Mesenchymal stem cell (in vitro differentiated cells and primary cell): ENCODE results near the gene C4BPB.

ENCODE experiments used
- DNase-seq: peaks from one replicate; pipeline ENCODE4 v3.0.0-alpha.2; 2013
- H2AFZ ChIP-seq: one replicate; pipeline ENCODE4 v1.6.1; 2013; ENCODE audit warnings: low read depth, mild to moderate bottlenecking, control low read depth, inconsistent platforms, low read length, moderate library complexity
- H2AK5ac ChIP-seq: 2 replicates; pipeline ENCODE4 v1.6.1; 2013; ENCODE audit warnings: low read length, moderate library complexity, mild to moderate bottlenecking, inconsistent platforms; ENCODE audit not compliant: severe bottlenecking
- H2BK120ac ChIP-seq: one replicate; pipeline ENCODE4 v1.6.1; 2013; ENCODE audit warnings: low read depth, mild to moderate bottlenecking, inconsistent platforms, low read length, moderate library complexity
- H2BK12ac ChIP-seq, 2 experiments: one replicate each; pipeline ENCODE4 v1.6.1; 2013; ENCODE audit warnings: inconsistent platforms in 2 of 2, low read length in 2 of 2, mild to moderate bottlenecking in 2 of 2, moderate library complexity in 2 of 2, control low read depth in 1 of 2
- H2BK15ac ChIP-seq: one replicate; pipeline ENCODE4 v1.6.1; 2013; ENCODE audit warnings: mild to moderate bottlenecking, low read depth, inconsistent platforms; ENCODE audit not compliant: poor library complexity, severe bottlenecking
- H2BK5ac ChIP-seq: 2 replicates; pipeline ENCODE4 v1.6.1; 2013; ENCODE audit warnings: low read depth, mild to moderate bottlenecking, low read length, control low read depth, inconsistent platforms; ENCODE audit not compliant: poor library complexity, severe bottlenecking
- H3K14ac ChIP-seq, 2 experiments: one replicate each; pipeline ENCODE4 v1.6.1; 2013; ENCODE audit warnings: inconsistent platforms in 2 of 2, low read length in 2 of 2, control low read depth in 1 of 2, mild to moderate bottlenecking in 1 of 2, moderate library complexity in 1 of 2
- H3K18ac ChIP-seq, 2 experiments: one replicate each; pipeline ENCODE4 v1.6.1; 2013; ENCODE audit warnings: inconsistent platforms in 2 of 2, low read length in 2 of 2, control low read depth in 1 of 2, low read depth in 1 of 2, mild to moderate bottlenecking in 1 of 2
- H3K23ac ChIP-seq, 2 experiments: one replicate each; pipeline ENCODE4 v1.6.1; 2013; ENCODE audit warnings: inconsistent platforms in 2 of 2, low read length in 2 of 2, mild to moderate bottlenecking in 2 of 2, moderate library complexity in 2 of 2, control low read depth in 1 of 2
- H3K27ac ChIP-seq: 2 replicates; pipeline ENCODE4 v1.5.1; 2013; ENCODE audit warnings: mild to moderate bottlenecking, moderate library complexity, low read length, control low read depth, inconsistent platforms; ENCODE audit not compliant: poor library complexity, severe bottlenecking
- H3K27me3 ChIP-seq, 2 experiments: 2 replicates each; pipeline versions ENCODE4 v1.6.1 to v1.7.0; 2013; ENCODE audit warnings: low read length in 2 of 2, mild to moderate bottlenecking in 2 of 2, moderate library complexity in 2 of 2, control low read depth in 1 of 2, inconsistent platforms in 1 of 2; ENCODE audit not compliant: control insufficient read depth in 1 of 2, insufficient read depth in 1 of 2
- H3K36me3 ChIP-seq, 2 experiments: 2 replicates each; pipeline versions ENCODE4 v1.6.1 to v1.7.0; 2013; ENCODE audit warnings: low read length in 2 of 2, control low read depth in 1 of 2, inconsistent platforms in 1 of 2, low read depth in 1 of 2, mild to moderate bottlenecking in 1 of 2; ENCODE audit not compliant: insufficient read depth in 2 of 2, control insufficient read depth in 1 of 2
- H3K4ac ChIP-seq, 2 experiments: one replicate each; pipeline ENCODE4 v1.6.1; 2013; ENCODE audit warnings: inconsistent platforms in 2 of 2, low read length in 2 of 2, mild to moderate bottlenecking in 2 of 2, moderate library complexity in 2 of 2, control low read depth in 1 of 2, low read depth in 1 of 2
- H3K4me1 ChIP-seq: 2 replicates; pipeline ENCODE4 v1.6.1; 2013; ENCODE audit warnings: low read depth, low read length, control low read depth; ENCODE audit not compliant: control insufficient read depth, insufficient read depth
- H3K4me2 ChIP-seq: 2 replicates; pipeline ENCODE4 v1.6.1; 2013; ENCODE audit warnings: low read length, mild to moderate bottlenecking, inconsistent platforms; ENCODE audit not compliant: poor library complexity, severe bottlenecking
- H3K4me3 ChIP-seq, 2 experiments: 2 replicates each; pipeline versions ENCODE4 v1.5.1 to v1.7.0; 2013; ENCODE audit warnings: low read length in 2 of 2, mild to moderate bottlenecking in 2 of 2, control low read depth in 1 of 2, low read depth in 1 of 2; ENCODE audit not compliant: insufficient read depth in 1 of 2
- H3K79me1 ChIP-seq: replicated peaks from 2 replicates; pipeline ENCODE4 v1.6.1; 2013; ENCODE audit warnings: mild to moderate bottlenecking, control low read depth, low read length, inconsistent platforms; ENCODE audit not compliant: poor library complexity, severe bottlenecking
- H3K9ac ChIP-seq: 2 replicates; pipeline ENCODE4 v1.7.0; 2013; ENCODE audit warnings: mild to moderate bottlenecking, low read length, moderate library complexity
- H3K9me3 ChIP-seq: 2 replicates; pipeline ENCODE4 v1.7.0; 2013; ENCODE audit warnings: mild to moderate bottlenecking, low read length; ENCODE audit not compliant: control insufficient read depth
- H4K8ac ChIP-seq: one replicate; pipeline ENCODE4 v1.6.1; 2013; ENCODE audit warnings: inconsistent platforms, mild to moderate bottlenecking, low read length, moderate library complexity
- H4K91ac ChIP-seq: one replicate; pipeline ENCODE4 v1.6.1; 2013; ENCODE audit warnings: mild to moderate bottlenecking, low read length, inconsistent platforms
- WGBS: methylation state at CpG from one replicate; pipeline ENCODE4 v1.1.7; 2013; ENCODE audit warnings: mixed read lengths; 5-methylcytosine and 5-hydroxymethylcytosine counted together

The C4BPB gene

DNA sequence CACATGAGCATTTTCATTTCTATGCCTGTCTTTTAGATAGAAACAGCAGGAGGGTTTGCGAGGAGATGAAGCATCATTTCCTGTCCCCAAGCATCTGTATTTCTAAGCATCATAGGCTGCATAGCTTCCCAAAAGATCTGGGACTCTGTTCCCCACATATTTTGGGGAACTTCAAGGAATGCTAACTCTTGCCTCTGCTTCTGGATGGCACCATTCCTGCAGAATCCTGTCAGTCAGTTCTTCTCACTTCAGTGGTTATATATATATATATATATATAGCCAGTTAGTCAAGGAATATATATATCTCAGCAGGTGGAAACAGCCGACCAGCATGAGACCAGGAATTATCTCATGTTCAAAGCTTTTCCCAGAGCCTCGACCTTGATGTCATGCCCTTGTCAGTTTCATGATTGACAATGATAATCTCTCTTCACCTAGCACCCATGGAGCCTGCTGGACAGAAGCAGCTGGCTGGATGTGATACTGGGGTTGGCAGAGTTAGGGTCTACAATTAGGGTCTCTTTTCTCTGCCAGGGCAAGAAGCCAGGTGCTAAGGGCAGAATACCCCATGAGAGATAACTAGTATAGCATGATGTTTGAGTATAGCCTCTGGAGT, 33.2 kb upstream of the C4BPB start:
- H3K23ac ChIP-seq: no peak overlapping the region
- H3K4me3 ChIP-seq: no peak overlapping the region
- no peaks in the 10 kb centered on the region for H3K27me3 ChIP-seq
- H2BK120ac ChIP-seq: no peak overlapping the region
- no peak overlapping the region for H3K4ac ChIP-seq
- no peak overlapping the region for H2BK15ac ChIP-seq
- H3K9ac ChIP-seq: no peak overlapping the region
- H2AFZ ChIP-seq: no peak overlapping the region
- H3K4me1 ChIP-seq: peaks cover 4% of the 10 kb centered on the region
- peaks cover 0 to 26% of the 10 kb centered on the region in 2 experiments for H3K36me3 ChIP-seq
- H3K4me2 ChIP-seq: no peak overlapping the region
- H4K8ac ChIP-seq: no peak overlapping the region
- no peak overlapping the region for H4K91ac ChIP-seq
- WGBS: 91% methylated on average over 3 of the region's 3 CpGs
- H3K18ac ChIP-seq: no peak overlapping the region
- no peaks in the 10 kb centered on the region for H3K9me3 ChIP-seq
- H3K14ac ChIP-seq: no peak overlapping the region
- H2BK12ac ChIP-seq: no peak overlapping the region
- H2AK5ac ChIP-seq: no peak overlapping the region
- H2BK5ac ChIP-seq: no peak overlapping the region
- DNase-seq: no peak
- H3K79me1 ChIP-seq: peaks cover 1% of the 10 kb centered on the region
- H3K27ac ChIP-seq: no peak overlapping the region

DNA sequence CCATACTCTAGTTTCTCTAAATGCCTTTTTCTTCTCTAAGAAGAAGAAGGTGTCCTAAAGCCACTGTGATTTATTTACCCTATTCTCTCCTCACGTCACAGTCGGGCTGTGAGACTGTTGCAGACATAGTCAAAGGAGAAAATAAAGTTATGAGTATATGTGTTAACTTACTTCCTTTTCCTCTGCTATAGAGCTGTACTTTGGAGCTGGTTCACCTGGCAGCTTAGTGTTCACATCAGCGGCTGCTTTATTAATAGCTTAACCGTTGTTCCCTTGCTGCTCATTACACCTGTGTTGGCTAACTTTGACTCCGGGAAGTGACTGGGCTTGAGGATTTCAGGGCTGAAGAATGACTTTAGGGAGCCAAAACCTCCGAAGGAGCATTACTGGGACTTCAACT, 32.0 kb upstream of the C4BPB start:
- Histone ChIP-seq H2BK5ac (no peak overlapping the region), H4K91ac (no peak overlapping the region), H3K4me3 (no peak overlapping the region), H3K4me1 (peaks cover 2% of the 10 kb centered on the region), H3K9me3 (no peaks in the 10 kb centered on the region), H3K18ac (no peak overlapping the region), H4K8ac (no peak overlapping the region), H2BK12ac (no peak overlapping the region), H3K4me2 (no peak overlapping the region), H3K9ac (no peak overlapping the region), H2BK15ac (no peak overlapping the region), H3K27me3 (no peaks in the 10 kb centered on the region), H3K27ac (no peak overlapping the region), H2AFZ (no peak overlapping the region), H3K4ac (no peak overlapping the region), H2BK120ac (no peak overlapping the region), H3K79me1 (peaks cover 1% of the 10 kb centered on the region), H2AK5ac (no peak overlapping the region), H3K23ac (no peak overlapping the region), H3K14ac (no peak overlapping the region), H3K36me3 (peaks cover 0 to 32% of the 10 kb centered on the region in 2 experiments)
- 98% methylated on average over 6 of the region's 6 CpGs for WGBS
- no peak for DNase-seq

DNA sequence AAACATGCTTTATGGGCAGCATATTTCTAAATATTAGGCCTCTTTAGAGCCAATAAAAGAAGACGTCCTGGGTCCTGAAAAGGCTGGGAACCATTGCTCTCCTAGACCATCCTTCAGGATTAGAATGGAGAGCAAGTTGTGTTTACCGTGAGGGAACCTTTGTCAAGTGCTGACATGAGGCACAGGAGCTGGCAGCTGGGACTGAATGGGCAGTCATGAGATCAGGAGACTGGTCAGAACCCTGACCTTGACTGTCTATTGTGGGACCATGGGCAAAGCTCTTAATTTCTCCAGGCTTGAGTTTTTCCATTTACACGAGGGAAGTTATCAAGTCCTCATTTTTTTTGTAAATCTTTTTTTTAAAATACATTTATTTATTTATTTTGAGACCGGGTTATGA, 30.4 kb upstream of the C4BPB start:
- H3K27me3 ChIP-seq: no peaks in the 10 kb centered on the region
- DNase-seq: no peak
- H3K23ac ChIP-seq: no peak overlapping the region
- no peaks in the 10 kb centered on the region for H3K4me1 ChIP-seq
- peaks cover 1% of the 10 kb centered on the region for H3K79me1 ChIP-seq
- H3K4me2 ChIP-seq: no peak overlapping the region
- H3K14ac ChIP-seq: no peak overlapping the region
- 94% methylated on average over 3 of the region's 4 CpGs for WGBS
- H2BK12ac ChIP-seq: no peak overlapping the region
- no peak overlapping the region for H3K4me3 ChIP-seq
- H3K9me3 ChIP-seq: no peaks in the 10 kb centered on the region
- no peak overlapping the region for H3K18ac ChIP-seq
- no peak overlapping the region for H2AK5ac ChIP-seq
- no peak overlapping the region for H2BK5ac ChIP-seq
- H3K27ac ChIP-seq: no peak overlapping the region
- no peak overlapping the region for H4K91ac ChIP-seq
- no peak overlapping the region for H2BK15ac ChIP-seq
- no peak overlapping the region for H2AFZ ChIP-seq
- H3K9ac ChIP-seq: no peak overlapping the region
- no peak overlapping the region for H2BK120ac ChIP-seq
- no peak overlapping the region for H3K4ac ChIP-seq
- H4K8ac ChIP-seq: no peak overlapping the region
- H3K36me3 ChIP-seq: peaks cover 10 to 47% of the 10 kb centered on the region in 2 experiments

GRCh38 chr1:207058878-207059867, 29.5 kb upstream of the C4BPB start:
- Histone ChIP-seq H2AK5ac (no peak overlapping the region), H3K36me3 (peaks cover 10 to 57% of the 10 kb centered on the region in 2 experiments), H3K79me1 (peaks cover 1% of the 10 kb centered on the region), H3K9ac (no peak overlapping the region), H2BK12ac (no peak overlapping the region), H3K4me2 (no peak overlapping the region), H3K4me1 (no peaks in the 10 kb centered on the region), H3K18ac (no peak overlapping the region), H3K14ac (no peak overlapping the region), H3K4ac (no peak overlapping the region), H3K27ac (no peak overlapping the region), H3K27me3 (no peaks in the 10 kb centered on the region), H4K8ac (no peak overlapping the region), H3K4me3 (no peak overlapping the region), H4K91ac (no peak overlapping the region), H2AFZ (no peak overlapping the region), H3K9me3 (no peaks in the 10 kb centered on the region), H2BK15ac (no peak overlapping the region), H2BK120ac (no peak overlapping the region), H2BK5ac (no peak overlapping the region), H3K23ac (no peak overlapping the region)
- 84% methylated on average over 6 of the region's 6 CpGs for WGBS
- DNase-seq: no peak
